A673 (cell line): Measurements from ENCODE around the gene YAF2. TPM values are rescaled to one million over a fixed set of nuclear protein-coding genes. Genes with fewer than 3 reads are reported as not detected.

ENCODE experiments used
- BruUV-seq: library from RNA; stranded (reverse); fragments of 400-500 nt; replicated peaks from 2 replicates; lab custom pipeline; 2021; lab: Mats Ljungman, UMichigan
- CTCF ChIA-PET: fragments of 300-600 bp; sonication (Branson Sonifier 250); formaldehyde crosslinking; loops from one replicate; lab custom pipeline; 2022; ENCODE audit warnings: antibody characterized with exemption; lab: Charles Lee
- POLR2A ChIA-PET: fragments of 300-600 bp; sonication (Branson Sonifier 250); formaldehyde crosslinking; loops from one replicate; lab custom pipeline; 2022; ENCODE audit warnings: antibody characterized with exemption; ENCODE audit not compliant: low non-redundant PET; lab: Charles Lee
- DNase-seq: peaks from one replicate; pipeline ENCODE4 v3.0.0-alpha.2; 2015; ENCODE audit warnings: low spot score
- H3K27ac ChIP-seq: fragments of 200-600 bp; sonication (generic); 2 replicates; pipeline ENCODE4 v1.5.1; 2016; ENCODE audit warnings: mixed run types, low read depth, mild to moderate bottlenecking, mixed read lengths, antibody characterized with exemption, low read length; ENCODE audit not compliant: poor library complexity, severe bottlenecking
- H3K27me3 ChIP-seq: fragments of 200-600 bp; sonication (generic); replicated peaks from 2 replicates; pipeline ENCODE4 v1.6.1; 2017; ENCODE audit warnings: mixed run types, low read depth, mild to moderate bottlenecking, mixed read lengths, antibody characterized with exemption, low read length; ENCODE audit not compliant: insufficient read depth, poor library complexity
- H3K36me3 ChIP-seq: fragments of 200-600 bp; sonication (generic); 2 replicates; pipeline ENCODE4 v1.6.1; 2016; ENCODE audit warnings: mixed run types, mild to moderate bottlenecking, mixed read lengths, antibody characterized with exemption, low read length; ENCODE audit not compliant: insufficient read depth, poor library complexity, severe bottlenecking
- H3K4me1 ChIP-seq: fragments of 200-600 bp; sonication (generic); 2 replicates; pipeline ENCODE4 v1.6.1; 2017; ENCODE audit warnings: mixed run types, mild to moderate bottlenecking, mixed read lengths, antibody characterized with exemption, low read length; ENCODE audit not compliant: insufficient read depth, poor library complexity, severe bottlenecking
- H3K4me3 ChIP-seq: fragments of 200-600 bp; sonication (generic); 2 replicates; pipeline ENCODE4 v1.5.1; 2016; ENCODE audit warnings: low read depth, mixed run types, mild to moderate bottlenecking, mixed read lengths, low read length; ENCODE audit not compliant: poor library complexity, severe bottlenecking
- H3K9me3 ChIP-seq: fragments of 200-600 bp; sonication (generic); 2 replicates; pipeline ENCODE4 v1.6.1; 2016; ENCODE audit warnings: mixed run types, low read depth, mild to moderate bottlenecking, mixed read lengths, antibody characterized with exemption, low read length; ENCODE audit not compliant: poor library complexity, severe bottlenecking
- CTCF ChIP-seq: fragments of 300-800, 200-600 bp; sonication (generic); conservative IDR thresholded peaks from 2 replicates; pipeline ENCODE4 v1.5.1; 2017; ENCODE audit warnings: low read depth, mild to moderate bottlenecking, antibody characterized with exemption, low read length, moderate library complexity, mixed read lengths
- EZH2 ChIP-seq: fragments of 200-600 bp; sonication (generic); IDR thresholded peaks from 2 replicates; pipeline ENCODE4 v1.6.1; 2017; ENCODE audit warnings: borderline replicate concordance, low read depth, mild to moderate bottlenecking, mixed read lengths, antibody characterized with exemption, low read length; ENCODE audit not compliant: poor library complexity, severe bottlenecking
- intact Hi-C: fragments of 100-400 bp; cut with micrococcal nuclease; formaldehyde crosslinking; loops from one replicate; pipeline ENCODE4 v1.10.0; 2022; ENCODE audit not compliant: unreplicated experiment
- total RNA-seq: library from RNA; stranded (reverse); gene quantifications from 2 replicates; pipeline ENCODE4 v1.2.3, GENCODE V29; 2021

YAF2 gene
- total RNA-seq, 1 experiment from 2014 or later = 32.9 TPM

- ChIA-PET POLR2A (no interaction called here), CTCF (no interaction called here)
- intact Hi-C loops = no loop called here
- Histone ChIP-seq H3K27me3 (no peaks in the 10 kb centered on the region), H3K4me1 (no peaks in the 10 kb centered on the region), H3K4me3 (no peak overlapping the region), H3K27ac (no peak overlapping the region), H3K9me3 (no peaks in the 10 kb centered on the region), H3K36me3 (no peaks in the 10 kb centered on the region)
- no TSS peak for BruUV-seq
- no peak for DNase-seq
- TF ChIP-seq CTCF (no peak), EZH2 (no peak)
Observed at GRCh38 chr12:42204819-42205218, 33.2 kb downstream of the YAF2 start.

GRCh38 chr12:42204362-42204761 lies 33.7 kb downstream of the YAF2 start:
- H3K4me3 ChIP-seq = no peak overlapping the region
- TF ChIP-seq EZH2 = no peak
- TF ChIP-seq CTCF = no peak
- no peaks in the 10 kb centered on the region for H3K4me1 ChIP-seq
- H3K36me3 ChIP-seq = no peaks in the 10 kb centered on the region
- DNase-seq = no peak
- POLR2A ChIA-PET = no interaction called here
- CTCF ChIA-PET = no interaction called here
- no peak overlapping the region for H3K27ac ChIP-seq
- H3K27me3 ChIP-seq = no peaks in the 10 kb centered on the region
- BruUV-seq = no TSS peak
- H3K9me3 ChIP-seq = no peaks in the 10 kb centered on the region
- intact Hi-C loops = no loop called here

DNA sequence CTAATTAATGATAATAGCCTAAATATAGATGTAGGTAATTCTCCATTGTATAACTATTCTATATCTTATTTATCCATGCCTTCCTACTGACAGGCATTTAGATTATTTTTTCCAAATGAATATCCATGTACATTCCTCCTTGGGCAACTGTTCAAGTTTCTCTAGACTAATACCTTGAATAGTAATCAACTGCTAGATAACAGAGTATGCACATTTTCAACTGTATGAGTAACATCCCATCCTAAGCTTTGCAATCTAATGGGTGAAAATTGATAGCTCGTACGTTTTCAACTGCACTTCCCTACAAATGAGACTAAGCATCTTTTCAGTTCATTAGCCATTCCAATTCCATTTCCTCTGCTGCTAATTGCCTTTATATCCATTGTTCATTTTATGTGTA lies 37.0 kb downstream of the YAF2 start:
- no peak for DNase-seq
- Histone ChIP-seq H3K9me3 (no peaks in the 10 kb centered on the region), H3K4me3 (no peak overlapping the region), H3K36me3 (no peaks in the 10 kb centered on the region), H3K27me3 (no peaks in the 10 kb centered on the region), H3K4me1 (no peaks in the 10 kb centered on the region), H3K27ac (no peak overlapping the region)
- intact Hi-C loops = no loop called here
- POLR2A ChIA-PET = no interaction called here
- no peak for TF ChIP-seq CTCF
- TF ChIP-seq EZH2 = no peak
- no TSS peak for BruUV-seq
- CTCF ChIA-PET = no interaction called here
